NCI-H2227 treated with DMSO at 0.1 percent for 48 hours (cell line): Measurements from ENCODE around the gene SSR4.

Experiments used
- DNase-seq: peaks from one replicate; lab custom pipeline; 2025; lab: John Stamatoyannopoulos, UW

The SSR4 gene

DNA sequence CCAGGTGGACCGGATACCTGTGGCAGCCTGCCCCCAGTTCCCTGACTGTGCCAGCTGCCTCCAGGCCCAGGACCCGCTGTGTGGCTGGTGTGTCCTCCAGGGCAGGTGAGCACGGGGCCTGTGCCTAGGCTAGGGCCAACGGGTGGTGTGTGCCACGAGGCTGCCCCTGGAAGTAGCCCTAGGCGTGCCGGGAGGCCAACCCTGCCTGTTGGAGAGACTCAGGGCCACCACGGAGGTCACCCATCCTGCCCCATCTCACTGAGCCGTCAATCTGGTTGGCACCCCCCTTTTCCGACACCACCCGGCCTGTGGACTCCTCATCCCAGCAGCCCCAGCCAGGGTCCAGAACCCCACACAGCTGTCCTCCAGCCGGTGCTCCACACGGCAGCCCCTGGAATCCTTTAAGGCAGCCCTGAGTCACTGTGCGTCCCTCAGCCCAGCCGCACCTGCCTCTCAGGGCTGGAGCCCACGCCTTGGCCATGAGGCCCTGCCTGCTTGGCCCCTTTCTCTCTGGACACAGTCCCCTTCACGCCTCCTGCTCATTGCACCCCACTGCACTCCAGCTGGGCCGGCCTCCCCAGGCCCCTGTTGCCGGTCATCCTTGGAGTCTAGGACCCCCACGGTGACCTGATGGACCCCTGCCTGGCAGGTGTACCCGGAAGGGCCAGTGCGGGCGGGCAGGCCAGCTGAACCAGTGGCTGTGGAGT is 25.2 kb upstream of the SSR4 start:
- DNase-seq = no peak

DNA sequence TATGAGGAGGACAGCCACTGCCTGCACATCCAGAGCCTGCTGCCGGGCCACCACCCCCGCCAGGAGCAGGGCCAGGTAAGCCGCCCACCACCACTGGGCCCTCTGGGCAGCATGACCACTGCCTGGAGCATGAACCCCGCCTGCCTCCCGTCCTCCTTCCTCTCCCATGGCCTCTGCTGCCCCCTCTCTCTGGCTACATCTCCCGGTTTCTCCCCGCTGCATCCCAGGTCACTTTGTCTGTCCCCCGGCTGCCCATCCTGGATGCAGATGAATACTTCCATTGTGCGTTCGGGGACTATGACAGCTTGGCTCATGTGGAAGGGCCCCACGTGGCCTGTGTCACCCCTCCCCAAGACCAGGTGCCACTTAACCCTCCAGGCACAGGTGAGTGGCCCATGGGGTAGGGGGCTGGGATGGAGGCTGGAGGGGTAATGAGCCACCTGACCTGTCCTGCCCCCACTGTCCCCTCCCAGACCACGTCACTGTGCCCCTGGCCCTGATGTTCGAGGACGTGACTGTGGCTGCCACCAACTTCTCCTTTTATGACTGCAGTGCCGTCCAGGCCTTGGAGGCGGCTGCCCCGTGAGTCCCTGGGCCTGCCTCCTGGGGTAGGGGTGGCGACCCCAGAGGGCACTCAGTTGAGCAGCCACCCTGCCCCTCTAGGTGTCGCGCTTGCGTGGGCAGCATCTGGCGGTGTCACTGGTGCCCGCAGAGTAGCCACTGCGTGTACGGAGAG is 24.4 kb upstream of the SSR4 start:
- no peak for DNase-seq

DNA sequence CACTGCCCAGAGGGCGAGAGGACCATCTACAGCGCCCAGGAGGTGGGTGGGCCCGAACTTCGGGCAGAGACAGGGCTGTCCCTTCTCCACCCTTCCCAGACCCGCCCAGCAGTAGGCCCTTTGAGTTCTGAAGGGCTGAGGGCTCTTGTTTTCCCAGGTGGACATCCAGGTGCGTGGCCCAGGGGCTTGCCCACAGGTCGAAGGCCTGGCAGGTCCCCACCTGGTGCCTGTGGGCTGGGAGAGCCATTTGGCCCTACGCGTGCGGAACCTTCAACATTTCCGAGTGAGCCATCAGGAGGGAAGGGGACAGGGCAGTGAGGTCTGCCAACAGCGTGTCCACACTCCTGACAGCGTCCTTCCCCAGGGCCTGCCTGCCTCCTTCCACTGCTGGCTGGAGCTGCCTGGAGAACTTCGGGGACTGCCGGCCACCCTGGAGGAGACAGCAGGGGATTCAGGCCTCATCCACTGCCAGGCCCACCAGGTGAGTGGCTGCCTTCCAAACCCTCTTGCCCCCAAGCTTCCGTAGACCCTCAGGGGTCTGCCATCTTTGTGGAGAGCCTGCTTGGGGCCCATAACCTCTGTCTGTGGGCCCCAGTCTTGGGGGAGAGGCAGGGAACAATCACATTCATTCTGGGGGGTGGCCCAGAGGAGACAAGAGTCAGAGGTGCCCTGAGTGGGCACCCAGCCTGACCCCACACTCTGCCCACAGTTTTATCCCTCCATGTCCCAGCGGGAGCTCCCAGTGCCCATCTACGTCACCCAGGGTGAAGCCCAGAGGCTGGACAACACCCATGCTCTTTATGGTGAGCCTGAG is 23.7 kb upstream of the SSR4 start:
- no peak for DNase-seq

DNA sequence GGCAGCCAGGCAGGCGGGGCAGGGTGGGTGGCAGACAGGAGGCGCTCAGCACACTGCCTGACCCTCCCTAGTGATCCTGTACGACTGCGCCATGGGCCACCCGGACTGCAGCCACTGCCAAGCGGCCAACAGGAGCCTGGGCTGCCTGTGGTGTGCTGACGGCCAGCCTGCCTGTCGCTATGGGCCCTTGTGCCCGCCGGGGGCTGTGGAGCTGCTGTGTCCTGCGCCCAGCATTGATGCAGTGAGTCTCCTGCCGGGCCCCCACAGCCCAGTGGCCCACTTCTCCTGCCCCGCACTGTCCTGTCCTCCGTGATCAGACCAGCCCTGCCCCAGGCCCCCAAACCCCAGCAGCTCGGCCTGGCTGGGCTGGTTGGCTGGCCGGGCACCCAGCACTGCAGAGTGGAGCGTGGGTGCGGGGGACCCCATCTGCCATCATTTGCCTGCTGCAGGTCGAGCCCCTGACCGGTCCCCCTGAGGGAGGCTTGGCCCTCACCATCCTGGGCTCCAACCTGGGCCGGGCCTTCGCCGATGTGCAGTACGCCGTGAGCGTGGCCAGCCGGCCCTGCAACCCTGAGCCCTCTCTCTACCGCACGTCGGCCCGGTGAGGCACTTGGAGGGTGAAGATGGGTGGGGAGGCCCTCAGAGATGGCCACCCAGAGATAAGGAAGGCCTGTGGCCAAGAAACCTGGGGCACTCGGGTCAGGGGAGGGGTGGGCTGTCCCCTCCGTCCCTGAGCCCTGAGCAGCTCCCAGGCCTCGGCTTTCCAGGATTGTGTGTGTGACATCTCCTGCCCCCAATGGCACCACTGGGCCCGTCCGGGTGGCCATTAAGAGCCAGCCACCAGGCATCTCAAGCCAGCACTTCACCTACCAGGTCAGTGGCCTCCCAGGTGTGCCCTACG is 22.8 kb upstream of the SSR4 start:
- DNase-seq = no peak

DNA sequence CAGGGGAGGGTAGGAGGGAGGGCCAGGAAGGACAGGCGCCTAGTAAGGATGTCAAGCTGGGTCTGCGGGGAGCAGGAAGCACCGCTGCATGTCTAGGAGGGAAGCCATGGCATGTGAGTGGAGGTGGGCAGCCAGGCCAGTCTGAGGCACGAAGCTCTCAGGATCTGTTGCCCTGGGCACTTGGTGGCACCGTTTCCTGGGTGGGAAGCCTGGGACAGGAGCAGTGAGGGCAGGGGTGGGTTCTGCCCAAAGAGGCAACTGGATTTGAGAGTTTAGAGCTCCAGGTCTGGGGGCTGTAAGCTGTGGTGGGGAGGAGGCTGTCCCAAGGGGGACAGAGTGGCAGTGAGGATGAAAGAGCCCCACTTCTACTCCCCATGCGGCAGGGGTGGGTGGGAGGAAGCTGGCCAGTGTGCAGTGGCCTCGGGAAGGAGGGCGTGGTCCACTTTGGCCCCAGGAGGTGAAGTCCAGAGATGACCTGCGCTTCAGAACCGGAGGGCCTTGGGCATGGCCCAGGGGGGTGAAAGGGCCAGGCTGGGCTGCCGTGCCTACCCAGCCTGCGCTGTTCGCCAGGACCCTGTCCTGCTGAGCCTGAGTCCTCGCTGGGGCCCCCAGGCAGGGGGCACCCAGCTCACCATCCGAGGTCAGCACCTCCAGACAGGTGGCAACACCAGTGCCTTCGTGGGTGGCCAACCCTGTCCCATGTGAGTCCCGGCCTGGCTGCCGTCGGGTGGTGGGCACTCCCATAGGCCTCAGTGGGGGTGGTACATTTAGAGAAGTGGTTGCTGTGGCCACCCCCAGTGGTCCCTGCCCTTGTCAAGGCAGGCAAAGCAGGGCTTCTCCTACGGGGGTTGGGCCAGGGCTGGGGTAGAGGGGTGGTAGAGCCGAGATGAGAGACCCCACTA is 21.9 kb upstream of the SSR4 start:
- no peak for DNase-seq

DNA sequence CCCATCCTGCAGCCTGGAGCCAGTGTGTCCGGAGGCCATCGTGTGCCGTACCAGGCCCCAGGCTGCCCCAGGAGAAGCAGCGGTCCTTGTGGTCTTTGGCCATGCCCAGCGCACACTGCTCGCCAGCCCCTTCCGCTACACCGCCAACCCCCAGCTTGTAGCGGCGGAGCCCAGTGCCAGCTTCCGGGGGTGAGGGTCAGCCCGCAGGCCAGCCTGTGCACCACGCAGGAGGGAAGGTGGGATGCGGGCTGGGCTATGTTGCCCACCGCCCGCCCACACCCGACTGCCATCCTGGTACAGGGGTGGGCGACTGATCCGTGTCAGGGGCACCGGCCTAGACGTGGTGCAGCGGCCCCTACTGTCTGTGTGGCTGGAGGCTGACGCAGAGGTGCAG is 21.3 kb upstream of the SSR4 start:
- DNase-seq = no peak

DNA sequence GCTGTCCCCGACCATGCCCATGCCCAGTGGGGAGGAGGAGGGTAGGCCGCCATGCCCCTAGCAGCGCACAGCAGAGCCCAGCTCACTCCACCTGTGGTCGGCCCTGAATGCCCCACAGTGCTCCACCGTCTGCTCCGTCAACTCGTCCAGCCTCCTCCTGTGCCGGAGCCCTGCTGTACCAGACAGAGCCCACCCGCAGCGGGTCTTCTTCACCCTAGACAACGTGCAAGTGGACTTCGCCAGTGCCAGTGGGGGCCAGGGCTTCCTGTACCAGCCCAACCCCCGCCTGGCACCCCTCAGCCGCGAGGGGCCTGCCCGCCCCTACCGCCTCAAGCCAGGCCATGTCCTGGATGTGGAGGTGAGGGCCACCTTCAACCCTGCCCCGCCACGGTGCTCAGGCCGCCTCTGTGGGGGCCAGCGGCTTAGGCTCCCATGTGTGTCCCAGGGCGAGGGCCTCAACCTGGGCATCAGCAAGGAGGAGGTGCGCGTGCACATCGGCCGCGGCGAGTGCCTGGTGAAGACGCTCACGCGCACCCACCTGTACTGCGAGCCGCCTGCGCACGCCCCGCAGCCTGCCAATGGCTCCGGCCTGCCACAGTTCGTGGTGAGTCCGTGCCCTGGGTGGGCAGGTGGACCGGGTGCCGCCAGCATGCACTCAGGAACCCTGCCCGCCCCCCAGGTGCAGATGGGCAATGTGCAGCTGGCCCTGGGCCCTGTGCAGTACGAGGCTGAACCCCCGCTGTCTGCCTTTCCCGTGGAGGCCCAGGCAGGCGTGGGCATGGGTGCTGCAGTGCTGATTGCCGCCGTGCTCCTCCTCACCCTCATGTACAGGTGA is 20.5 kb upstream of the SSR4 start:
- DNase-seq = no peak

DNA sequence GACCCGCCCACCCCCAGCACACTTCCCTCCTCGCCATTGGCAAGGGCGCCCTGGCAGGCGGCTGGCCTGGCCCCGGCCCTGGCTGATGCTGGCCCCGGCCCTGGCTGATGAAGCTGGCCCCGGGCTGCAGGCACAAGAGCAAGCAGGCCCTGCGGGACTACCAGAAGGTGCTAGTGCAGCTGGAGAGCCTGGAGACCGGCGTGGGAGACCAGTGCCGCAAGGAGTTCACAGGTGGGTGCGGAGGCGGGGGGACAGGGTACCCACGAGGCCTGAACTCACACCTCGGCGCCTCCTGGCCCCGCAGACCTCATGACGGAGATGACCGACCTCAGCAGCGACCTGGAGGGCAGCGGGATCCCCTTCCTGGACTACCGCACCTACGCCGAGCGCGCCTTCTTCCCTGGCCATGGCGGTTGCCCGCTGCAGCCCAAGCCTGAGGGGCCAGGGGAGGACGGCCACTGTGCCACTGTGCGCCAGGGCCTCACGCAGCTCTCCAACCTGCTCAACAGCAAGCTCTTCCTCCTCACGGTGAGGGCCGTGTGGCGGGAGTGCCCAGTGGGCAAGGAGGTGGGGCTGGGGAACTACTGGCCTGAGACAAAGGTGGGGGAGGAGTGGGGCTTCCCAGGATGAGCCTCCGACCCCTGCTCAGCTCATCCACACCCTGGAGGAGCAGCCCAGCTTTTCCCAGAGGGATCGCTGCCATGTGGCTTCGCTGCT is 19.7 kb upstream of the SSR4 start:
- no peak for DNase-seq

DNA sequence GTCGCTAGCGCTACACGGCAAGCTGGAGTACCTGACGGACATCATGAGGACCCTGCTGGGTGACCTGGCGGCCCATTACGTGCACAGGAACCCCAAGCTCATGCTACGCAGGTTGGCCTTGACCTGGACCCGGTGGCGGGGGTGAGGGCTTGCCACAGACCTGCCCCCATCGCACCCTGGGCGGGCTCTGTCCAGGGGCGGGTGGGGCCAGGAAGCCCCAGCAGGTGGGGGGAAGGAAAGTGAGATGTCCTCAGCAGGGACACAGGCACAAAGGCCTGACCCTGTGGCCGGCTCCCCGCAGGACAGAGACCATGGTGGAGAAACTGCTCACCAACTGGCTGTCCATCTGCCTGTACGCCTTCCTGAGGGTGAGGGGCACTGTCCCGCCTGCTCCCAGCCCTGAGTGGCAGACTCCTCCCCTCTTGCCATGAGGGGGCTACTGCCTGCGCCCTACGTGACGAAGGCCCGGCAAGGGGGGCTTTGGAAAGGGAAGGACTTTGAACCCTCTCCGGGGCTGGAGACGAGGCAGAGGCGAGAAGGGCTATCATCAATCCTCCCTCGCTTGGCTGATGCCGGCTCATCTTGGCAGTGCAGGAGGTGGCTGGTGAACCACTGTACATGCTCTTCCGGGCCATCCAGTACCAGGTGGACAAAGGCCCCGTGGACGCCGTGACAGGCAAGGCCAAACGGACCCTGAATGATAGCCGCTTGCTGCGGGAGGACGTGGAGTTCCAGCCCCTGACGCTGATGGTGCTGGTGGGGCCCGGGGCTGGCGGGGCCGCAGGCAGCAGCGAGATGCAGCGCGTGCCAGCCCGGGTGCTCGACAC is 19.0 kb upstream of the SSR4 start:
- DNase-seq = no peak

DNA sequence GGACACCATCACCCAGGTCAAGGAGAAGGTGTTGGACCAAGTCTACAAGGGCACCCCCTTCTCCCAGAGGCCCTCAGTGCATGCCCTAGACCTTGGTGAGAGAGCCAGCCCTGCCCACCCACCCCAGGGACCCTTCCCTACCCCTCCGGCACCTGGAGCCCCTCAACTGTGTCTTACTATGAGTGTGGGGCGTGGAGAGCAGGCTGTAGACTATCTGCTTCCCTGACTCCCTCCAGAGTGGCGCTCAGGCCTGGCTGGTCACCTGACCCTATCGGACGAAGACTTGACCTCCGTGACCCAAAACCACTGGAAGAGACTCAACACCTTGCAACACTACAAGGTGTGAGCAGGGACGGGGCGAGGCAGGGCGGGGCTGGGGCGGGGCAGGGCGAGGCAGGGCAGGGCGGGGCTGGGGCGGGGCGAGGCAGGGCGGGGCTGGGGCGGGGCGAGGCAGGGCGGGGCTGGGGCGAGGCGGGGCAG is 18.3 kb upstream of the SSR4 start:
- DNase-seq = no peak

DNA sequence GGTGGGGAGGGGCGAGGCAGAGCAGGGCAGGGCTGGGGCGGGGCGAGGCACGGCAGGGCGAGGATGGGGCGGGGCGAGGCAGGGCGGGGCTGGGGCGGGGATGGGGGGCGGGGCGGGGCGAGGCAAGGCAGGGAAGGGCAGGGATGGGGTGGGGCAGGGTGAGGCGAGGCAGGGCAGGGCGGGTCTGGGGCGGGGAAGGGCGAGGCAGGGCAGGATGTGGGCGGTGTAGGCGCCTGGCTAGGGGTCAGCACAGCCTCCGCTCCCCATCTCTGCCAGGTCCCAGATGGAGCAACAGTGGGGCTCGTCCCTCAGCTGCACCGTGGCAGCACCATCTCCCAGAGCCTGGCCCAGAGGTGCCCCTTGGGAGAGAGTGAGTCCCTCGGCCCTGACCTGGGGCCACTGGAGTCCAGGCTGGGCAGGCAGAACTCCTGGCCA is 17.8 kb upstream of the SSR4 start:
- no peak for DNase-seq

DNA sequence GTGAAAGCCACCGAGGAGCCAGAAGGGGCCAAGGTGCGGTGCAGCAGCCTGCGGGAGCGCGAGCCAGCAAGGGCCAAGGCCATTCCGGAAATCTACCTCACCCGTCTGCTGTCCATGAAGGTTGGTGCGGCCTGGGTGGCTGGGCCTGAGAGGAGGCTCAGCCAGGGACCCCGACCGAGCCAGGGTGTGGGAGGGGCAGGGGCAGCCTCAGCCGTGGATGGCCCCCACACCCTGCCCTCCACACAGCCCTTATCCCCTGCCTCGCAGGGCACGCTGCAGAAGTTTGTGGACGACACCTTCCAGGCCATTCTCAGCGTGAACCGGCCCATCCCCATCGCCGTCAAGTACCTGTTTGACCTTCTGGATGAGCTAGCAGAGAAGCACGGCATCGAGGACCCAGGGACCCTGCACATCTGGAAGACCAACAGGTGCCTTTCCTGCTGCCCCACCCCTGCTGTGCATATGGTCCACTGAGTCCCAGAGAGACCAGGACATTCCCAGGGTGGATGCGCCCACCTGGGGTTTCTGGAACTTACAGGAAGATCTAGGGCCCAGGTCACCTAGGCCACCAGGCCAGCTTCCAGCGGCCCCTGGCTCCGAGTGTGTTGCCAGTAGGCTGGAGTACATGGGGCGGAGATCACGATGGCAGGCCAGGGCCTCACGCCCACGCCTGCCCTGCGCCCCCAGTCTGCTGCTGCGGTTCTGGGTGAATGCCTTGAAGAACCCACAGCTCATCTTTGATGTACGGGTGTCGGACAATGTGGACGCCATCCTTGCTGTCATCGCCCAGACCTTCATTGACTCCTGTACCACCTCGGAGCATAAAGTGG is 17.0 kb upstream of the SSR4 start:
- no peak for DNase-seq

DNA sequence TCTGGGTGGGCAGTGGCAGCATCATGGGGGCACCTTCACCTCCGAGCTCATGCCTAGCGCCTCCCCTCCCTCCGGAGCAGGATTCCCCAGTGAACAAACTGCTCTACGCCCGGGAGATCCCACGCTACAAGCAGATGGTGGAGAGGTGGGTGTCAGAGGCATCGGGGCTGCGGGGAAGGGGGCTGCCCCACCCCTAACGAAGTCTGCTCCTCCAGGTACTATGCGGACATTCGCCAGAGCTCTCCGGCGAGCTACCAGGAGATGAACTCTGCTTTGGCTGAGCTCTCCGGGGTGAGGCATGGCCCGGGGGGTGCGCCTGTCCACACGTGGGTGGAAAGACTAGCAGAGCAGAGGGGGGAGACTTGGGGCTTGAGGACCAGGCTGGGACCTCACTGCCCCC is 16.3 kb upstream of the SSR4 start:
- DNase-seq = no peak

DNA sequence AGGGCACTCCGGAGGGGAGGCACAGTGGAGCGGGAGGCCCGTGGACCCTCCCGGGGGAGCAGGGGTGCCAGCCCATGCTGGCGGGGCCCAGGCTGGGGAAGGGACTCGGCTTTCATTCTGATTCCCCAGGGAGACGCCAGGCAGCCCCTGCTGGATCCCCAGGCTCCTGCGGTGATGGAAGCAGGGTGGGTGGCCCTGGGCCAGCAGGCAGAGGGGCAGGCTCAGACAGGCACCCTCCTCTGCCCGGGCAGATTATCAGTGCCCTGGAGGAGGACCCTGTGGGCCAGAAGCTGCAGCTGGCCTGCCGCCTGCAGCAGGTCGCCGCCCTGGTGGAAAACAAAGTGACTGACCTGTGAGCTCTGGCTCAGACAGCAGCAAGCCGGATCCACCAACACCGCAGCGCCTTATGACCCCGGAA is 15.8 kb upstream of the SSR4 start:
- DNase-seq = no peak

DNA sequence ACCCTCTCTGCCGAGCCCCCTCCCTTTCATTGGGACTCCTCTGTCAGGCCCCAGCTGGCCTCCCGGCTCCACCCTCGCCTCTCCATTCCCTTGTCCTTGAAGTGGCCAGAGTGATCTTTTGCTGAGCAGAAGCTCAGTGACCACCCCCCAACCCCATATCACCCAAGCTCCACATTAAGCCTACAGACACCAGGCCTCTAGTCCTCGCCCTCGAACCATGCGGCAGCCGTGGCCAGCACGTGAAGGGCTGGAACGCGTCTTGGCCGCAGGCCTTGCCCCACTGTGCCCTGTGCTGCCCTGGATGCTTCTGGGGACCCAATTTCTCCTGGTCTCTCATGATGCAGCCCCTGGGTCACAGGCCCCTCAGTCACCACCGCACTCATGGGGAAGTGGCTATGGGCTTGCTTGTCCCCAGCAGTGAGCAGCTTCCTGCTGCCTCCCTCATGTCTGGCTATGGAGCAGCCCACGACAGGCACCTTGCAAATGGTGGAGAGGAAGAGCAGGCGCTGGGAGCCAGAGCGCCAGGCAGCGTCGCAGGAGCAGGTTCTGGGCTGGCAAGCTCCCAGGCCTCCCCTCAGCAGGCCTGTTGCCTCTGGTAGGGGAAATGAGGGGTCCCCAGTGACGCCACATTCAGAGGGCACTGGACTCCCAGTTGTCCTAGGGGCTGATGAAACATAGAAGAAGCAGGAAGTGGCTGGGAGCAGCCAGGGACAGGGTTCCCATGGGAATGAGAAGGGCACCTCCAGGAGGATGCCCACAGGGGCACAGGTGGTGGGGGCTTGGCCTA is 14.4 kb upstream of the SSR4 start:
- no peak for DNase-seq

DNA sequence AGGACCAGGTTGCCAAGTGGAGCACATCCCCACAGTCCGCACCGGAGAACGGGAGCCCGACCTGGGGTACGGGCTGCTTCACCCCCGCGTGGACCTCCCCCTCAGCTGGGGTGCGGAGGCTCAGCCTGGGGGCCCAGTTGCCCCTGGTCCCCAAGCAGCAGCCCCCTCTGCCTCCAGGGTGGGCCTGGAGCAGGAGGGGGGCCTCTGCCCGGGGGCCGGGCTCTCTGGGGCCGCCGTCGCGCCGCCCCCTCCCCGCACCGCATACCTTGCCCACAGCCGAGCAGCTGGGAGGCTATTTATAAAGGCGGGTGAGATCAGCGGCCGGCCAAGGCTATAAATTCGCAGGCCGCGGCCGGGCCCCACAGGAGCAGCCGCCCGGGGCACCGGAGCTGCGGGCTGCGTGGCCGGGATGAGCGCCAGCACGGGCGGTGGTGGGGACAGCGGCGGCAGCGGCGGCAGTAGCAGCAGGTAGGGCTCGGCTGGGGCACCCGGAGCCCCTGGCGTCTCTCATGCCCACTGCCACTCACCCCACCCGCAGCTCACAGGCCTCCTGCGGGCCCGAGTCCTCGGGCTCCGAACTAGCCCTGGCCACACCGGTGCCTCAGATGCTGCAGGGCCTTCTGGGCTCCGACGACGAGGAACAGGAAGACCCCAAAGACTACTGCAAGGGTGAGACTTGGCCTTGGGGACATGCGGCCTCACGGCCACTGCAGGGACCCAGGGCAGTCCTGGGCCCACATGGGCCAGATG is 13.6 kb upstream of the SSR4 start, which contains the start of gene SRPK3:
TSS of gene SRPK3 (plus strand) at position 364 of the 750 bp plus-strand sequence. CDS start at position 410, 46 bp downstream.
- DNase-seq = no peak
